Myocyte (in vitro differentiated cells): ENCODE data around the gene PAAF1. TPM values are rescaled to one million over a fixed set of nuclear protein-coding genes. Genes with fewer than 3 reads are reported as not detected.

Experiments used
- DNase-seq: peaks from one replicate; pipeline ENCODE4 v3.0.0-alpha.2; 2012; ENCODE audit warnings: low read depth
- polyA plus RNA-seq: library from polyadenylated mRNA; unstranded; fragments of >200 nt; gene quantifications from one replicate; pipeline ENCODE4 v1.2.1, GENCODE V29; 2012; ENCODE audit warnings: missing spikeins
- total RNA-seq: library from RNA; depleted of rRNA; stranded (reverse); fragments of >200 nt; gene quantifications from 2 replicates; pipeline ENCODE4 v1.2.3, GENCODE V29; 2014

Gene PAAF1
- 49.6 and 57.1 TPM in 2 replicates for total RNA-seq
- polyA plus RNA-seq = 32.9 TPM

GRCh38 chr11:73876424-73877310, at the start of gene PAAF1, which contains the start of gene COA4:
TSS of gene PAAF1 (plus strand) at chr11:73876999. CDS start at chr11:73877022, 23 bp downstream.
TSS of gene COA4 (minus strand) at chr11:73876846. CDS start at chr11:73873378, 3,468 bp downstream.
- DNase-seq = peak; percentile 99

DNA sequence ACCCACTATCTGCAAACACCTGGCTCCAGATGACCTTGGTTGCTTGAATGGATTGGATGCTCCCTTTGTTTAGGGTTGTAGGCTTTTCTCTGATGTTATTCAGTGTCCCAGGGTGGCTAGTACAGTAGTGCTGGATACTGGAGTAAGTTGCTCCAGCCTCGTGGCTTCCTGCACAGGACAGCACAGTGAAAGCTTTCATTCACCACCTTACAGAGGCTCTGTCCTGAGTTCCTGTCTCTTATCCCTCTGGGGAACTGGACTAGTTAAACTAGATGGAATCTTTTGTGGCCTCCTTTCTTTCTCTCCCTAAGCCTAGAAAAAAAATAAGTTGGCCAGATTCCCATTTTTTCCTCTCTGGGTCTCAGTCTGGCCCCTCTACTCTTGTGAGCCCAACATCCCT, 46.5 kb upstream of the PAAF1 start:
- DNase-seq = no peak

DNA sequence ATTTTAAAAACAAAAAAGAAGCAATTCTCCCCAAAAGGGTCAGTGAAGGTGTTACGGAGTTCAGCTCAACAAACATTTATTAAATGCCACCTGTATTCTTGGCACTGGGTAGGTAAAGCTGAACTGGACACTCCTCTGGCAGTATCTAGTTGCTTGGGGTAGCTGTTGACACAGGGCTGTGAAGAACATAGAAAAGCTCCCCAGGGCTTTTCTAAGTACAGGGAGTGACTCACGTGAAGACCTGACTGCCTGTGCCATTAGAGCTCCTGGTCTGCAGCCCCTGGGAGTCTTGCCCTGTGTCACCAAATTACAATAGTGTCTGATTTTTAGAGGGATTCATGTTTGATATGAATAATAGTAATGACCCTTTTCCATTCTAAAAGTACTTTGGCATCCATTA, 43.7 kb upstream of the PAAF1 start:
- DNase-seq = no peak

DNA sequence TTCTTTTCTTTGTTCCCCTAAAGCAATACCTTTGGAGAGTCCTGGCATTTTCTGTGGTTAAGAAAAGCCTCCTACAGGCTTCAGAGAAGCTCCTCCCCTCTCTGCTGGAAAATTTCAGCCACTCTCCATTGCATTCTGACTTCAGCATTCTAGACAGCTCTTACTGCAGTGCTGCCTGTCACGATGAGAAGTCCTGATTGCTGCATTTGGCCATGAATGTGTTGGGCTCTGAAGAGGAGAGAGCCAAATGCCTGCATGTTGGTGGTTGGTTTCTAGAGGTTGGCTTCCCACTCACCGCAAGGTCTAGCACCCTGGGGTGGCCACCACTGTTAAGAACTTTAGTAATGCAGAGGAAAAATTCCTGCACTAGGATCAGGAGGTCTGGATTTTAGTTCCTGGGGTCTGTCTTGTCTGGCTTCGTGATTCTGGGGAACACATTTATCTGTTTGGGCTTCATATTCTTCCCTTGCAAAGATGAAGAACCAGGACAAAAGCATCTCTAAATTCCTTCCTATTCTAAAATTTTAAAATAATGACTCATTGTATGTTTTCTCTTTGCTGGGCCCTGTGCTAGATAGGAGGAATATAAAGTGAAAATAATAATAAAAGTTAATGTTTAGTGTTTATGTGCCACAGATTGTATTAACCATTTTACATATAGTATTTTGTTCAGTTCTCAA, 38.2 kb upstream of the PAAF1 start:
- peak; percentile 61 for DNase-seq

- no peak for DNase-seq
Observed at GRCh38 chr11:73839123-73839457, 37.7 kb upstream of the PAAF1 start.

DNA sequence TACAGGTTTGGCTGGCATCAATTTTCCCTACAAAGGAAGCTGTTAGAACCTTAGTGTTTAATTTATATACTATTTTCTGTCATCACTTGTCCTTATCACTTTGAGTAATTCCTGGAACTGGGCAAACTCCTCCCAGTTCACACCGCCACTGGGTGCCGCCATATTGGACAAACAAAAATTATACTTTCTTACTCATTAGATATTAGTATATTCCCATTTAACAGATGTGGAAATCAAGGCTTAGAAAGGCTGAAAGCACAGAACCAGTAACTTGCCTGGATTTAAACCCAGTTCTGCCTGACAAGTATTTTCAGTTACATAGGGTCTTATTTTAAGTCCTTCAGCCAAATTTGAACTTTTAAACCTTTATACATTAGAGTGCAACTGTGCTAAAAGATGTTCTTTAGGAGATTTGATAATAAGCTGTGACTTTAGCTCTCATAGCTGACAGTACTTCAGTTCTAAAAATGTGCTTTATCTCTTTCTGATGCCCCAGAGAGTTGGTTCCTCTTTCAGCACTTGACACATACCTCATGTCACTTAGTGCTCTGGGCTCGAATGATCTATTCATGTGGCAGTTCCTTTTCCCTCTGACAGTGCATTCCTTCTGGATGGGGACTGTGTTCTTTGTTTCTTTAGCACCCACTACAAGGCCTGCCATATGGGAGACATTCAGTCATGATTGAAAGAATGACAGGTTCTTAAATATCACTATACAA, 25.6 kb upstream of the PAAF1 start:
- no peak for DNase-seq

GRCh38 chr11:73852049-73852448, 24.8 kb upstream of the PAAF1 start:
- DNase-seq = no peak

DNA sequence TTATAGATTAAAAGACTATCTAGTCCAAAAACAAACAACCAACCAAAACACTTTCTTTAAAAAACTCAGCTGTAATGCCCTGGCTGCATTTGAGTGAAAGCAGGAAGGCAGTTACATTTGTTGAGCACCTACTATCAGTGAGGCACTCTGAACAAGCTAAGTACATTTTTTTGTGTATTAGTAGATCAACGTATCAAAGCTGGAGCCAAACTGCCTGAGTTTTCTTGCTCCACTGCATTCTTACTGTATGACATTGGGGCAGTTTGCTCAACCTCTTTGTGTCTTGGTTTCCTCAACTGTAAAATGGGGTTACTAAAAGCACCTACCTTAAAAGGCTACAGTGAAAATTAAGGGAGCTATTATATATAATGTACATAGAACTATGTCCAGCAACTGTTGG, 22.1 kb upstream of the PAAF1 start:
- no peak for DNase-seq

DNA sequence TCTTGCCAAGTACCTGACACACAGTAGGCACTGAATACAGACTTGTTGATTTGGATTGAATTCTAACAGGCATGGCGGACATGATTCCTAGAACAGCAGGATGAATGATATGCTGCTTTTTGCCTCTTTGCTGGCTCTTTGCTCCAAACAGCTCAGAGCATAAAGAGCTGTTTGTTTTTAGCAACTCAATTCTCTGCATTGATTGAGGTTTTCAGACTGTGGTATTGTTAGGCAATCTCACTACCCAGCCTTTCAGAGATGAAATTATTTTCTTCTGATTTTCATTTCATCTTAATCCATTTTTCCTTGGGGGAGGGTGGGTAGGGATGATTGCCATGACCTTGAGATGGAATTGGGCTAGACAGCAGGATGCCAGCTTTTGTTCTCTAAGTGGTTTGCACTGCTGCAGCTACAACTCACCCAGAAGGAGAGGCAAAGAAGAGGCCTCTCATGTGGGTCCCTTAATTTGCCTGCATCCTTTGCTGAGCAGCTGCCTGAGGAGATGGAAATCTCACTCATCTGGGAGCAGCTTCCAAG, 20.7 kb upstream of the PAAF1 start:
- DNase-seq = no peak

DNA sequence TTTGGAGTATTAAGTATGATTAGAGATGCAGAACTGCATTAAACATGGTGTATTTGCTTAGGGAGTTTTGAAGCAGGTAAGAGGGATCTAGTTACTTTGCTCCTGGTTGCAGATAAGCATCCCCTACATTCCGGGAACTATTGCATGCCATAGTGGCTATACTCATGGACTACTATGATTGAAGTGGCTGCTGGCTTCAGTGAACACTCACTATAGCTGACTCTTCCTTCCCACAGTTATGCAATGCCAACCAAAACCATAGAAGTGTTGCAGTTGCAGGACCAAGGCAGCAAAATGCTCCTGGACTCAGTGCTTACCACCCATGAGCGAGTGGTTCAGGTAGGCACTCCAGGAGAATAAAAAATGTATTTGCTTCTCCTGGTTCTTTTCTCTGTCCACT, 17.1 kb upstream of the PAAF1 start:
- peak; percentile 22 for DNase-seq

DNA sequence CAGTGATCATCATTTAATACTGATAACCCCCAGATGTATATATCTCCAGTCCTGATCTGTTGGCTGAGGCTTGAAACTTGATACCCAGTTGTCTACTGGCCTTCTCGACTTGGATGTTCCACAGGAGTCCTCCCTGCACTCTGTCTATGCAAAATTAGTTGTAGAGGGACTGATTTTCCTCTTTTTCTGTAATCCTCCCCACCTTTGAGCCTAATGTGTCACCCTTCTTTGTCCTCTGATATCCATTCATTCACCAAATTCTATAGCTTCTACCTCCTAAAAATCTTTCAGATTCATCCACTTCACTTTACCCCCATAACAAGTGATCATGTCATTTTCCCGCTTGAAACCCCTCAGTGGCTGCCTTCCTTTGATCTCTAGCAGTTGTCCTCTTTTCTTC, 16.6 kb upstream of the PAAF1 start:
- DNase-seq = no peak

- DNase-seq = no peak
Observed at GRCh38 chr11:73862986-73863385, 13.8 kb upstream of the PAAF1 start.

- no peak for DNase-seq
Observed at GRCh38 chr11:73866095-73866579, 10.7 kb upstream of the PAAF1 start.

- DNase-seq = peak; percentile 90
Observed at GRCh38 chr11:73866586-73866996, 10.2 kb upstream of the PAAF1 start.

DNA sequence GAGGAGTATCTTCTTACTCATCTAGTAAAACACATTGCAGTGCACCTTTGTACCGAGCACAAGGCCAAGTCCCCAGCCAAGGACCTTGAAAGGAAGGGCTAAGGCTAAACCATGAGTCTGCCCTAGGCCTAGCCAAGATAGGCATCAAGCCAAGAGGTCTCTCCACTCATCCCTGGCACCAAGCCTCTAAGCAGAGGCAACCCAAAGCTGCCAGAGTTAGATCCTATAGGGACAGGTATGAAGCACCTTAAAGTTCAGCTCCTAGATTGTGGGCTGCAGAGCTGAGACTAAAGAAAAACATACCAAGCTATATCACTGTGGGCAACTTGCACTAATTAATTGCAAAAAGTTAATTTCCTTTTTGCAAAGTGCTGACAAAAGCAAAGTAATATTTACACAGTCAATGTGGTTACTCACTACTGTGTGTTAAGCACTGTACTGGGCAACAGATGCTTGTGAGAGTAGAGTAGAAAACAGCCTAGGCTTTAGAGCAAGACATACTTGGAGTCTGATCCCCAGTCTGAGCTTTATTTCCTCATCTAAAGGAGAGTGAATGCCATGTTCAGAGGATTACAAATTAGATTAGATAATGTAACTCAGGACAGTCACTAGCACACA, 7.4 kb upstream of the PAAF1 start:
- DNase-seq = peak; percentile 35

DNA sequence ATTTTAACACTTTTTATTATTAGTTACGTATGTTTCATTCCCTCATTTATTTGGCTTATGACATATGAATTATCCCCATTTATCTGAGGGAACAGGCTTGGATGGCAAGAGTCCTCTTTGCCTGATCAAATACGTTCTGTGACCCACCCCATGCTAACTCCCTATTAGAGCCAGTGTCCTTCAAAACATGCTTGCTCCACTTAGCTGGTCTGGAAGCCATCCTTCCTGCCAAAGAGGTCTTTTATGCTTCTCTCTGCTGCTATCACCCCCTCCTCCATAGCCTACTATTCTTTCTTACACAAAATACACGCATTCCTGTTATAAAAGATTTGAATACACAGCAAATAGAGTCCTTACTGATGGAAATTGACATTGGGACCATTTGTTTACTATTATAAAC, 6.5 kb upstream of the PAAF1 start:
- no peak for DNase-seq

- DNase-seq = peak; percentile 96
Observed at GRCh38 chr11:73872749-73873357, 3.9 kb upstream of the PAAF1 start.

GRCh38 chr11:73875380-73875779, 1.4 kb upstream of the PAAF1 start:
- DNase-seq = peak; percentile 89

DNA sequence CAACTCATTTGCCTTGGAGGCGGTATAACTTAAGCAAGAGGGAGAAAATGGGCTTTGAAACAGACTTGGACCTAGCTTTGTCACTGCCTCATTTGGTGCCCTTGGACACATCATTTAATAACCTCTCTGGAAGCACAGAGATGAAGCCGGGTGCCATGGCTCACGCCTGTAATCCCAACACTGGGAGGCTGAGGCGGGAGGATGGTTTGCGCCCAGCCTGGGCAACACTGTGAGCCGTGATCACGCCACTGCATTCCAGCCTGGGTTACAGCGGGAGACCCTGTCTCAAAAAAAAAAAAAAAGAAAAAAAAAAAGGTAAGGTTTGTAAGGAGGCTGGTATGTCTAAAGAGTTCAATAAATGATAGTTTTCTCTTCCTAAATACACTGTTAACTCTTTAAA, 959 bp upstream of the PAAF1 start:
- peak; percentile 58 for DNase-seq

- no peak for DNase-seq
Observed at GRCh38 chr11:73878771-73879170, 2.0 kb downstream of the PAAF1 start.

- DNase-seq = peak; percentile 32
Observed at GRCh38 chr11:73880449-73880848, 3.6 kb downstream of the PAAF1 start.
